GM19099 (cell line): ENCODE data around the gene PAQR7.

Source experiments
- POLR2A ChIP-seq: IDR thresholded peaks from 3 replicates; pipeline ENCODE4 v1.6.1; 2011; ENCODE audit warnings: low read depth; ENCODE audit not compliant: insufficient read length; ENCODE audit errors: extremely low read depth

PAQR7 gene

DNA sequence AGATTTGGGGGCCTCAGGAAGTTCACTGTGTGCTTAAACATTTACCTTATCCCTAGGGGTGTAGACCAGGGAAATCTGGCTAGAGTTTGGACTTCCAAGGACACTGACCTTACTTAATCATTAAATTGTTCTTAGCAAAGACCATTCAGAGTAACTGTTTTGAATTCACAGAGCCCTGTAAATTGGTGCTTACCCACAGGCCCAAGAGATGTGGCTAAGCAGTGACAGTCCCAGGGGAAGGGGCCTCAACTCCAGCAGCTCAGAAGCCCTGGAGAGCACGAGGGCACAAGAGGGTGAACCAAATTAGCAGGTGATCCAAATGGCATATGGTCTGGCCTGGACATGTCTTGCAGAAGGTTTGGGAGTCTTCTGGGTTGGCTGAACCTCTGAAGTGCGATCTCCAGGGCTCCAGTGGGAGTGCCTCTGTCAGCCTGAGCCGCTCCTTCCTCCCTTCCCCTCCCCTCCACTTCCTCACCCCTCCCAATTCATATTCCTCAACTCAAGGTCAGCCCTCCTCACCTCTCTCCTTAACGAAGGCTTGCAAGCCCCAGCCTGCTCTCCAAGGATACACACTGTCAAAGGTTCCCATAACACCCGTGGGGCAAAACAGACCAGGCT, 4.3 kb downstream of the PAQR7 start:
- no peak for TF ChIP-seq POLR2A

GRCh38 chr1:25870614-25871013, 4.9 kb downstream of the PAQR7 start:
- TF ChIP-seq POLR2A, result no peak

DNA sequence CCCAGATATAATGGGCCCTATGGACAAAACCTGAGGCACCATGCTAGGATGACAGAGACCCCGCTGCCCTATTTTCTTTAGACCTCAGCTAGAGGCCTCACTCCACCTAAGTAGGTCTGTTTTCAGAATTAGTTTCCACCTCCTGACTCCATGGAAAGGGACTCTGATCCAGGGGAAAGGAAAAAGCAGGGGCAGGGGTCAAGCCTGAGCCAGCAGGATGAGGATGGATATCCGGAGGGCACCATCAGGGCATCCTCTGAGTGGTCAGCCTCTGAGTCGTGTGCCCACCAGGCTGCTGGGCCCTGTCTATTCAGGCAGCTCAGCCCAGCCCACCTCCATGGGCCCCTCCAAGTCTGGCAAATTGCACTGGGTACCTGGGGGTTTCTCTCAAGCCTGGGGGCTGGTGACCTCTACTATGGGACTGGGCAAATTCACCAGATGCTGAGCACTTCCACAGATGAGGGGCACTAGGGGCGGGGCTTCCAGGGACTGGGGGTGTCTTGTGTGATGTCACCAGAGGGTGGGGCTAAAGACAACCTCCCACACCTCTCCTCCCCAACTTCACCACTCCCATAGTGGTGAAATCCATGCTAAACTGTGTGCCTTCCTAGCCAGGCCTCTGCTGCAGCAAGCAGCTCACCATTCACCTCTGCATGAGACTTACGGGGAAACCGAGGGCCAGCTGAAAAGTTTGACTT, 5.5 kb downstream of the PAQR7 start:
- no peak for TF ChIP-seq POLR2A

GRCh38 chr1:25867210-25867991, 8.1 kb downstream of the PAQR7 start:
- TF ChIP-seq POLR2A, result no peak

DNA sequence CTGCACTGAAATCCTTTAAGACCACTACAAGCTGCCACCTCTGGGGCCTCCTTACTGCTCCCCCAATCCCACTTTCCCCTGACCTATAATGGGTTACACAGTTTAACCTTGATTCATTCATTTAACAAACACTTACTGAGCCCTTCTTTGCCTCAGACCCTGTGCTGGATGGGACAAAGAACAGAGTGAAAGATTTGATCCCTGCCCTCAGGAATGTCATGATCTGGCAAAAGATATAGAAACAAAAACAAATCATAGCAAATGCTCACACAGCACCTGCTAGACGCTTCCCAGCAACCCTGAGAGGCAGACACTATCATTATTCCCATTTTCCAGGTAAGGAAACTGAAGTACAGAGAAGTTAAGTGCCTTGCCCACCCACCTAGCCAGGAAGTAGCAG, 9.2 kb downstream of the PAQR7 start:
- TF ChIP-seq POLR2A, result no peak

GRCh38 chr1:25864434-25864833, 11.1 kb downstream of the PAQR7 start:
- no peak for TF ChIP-seq POLR2A

DNA sequence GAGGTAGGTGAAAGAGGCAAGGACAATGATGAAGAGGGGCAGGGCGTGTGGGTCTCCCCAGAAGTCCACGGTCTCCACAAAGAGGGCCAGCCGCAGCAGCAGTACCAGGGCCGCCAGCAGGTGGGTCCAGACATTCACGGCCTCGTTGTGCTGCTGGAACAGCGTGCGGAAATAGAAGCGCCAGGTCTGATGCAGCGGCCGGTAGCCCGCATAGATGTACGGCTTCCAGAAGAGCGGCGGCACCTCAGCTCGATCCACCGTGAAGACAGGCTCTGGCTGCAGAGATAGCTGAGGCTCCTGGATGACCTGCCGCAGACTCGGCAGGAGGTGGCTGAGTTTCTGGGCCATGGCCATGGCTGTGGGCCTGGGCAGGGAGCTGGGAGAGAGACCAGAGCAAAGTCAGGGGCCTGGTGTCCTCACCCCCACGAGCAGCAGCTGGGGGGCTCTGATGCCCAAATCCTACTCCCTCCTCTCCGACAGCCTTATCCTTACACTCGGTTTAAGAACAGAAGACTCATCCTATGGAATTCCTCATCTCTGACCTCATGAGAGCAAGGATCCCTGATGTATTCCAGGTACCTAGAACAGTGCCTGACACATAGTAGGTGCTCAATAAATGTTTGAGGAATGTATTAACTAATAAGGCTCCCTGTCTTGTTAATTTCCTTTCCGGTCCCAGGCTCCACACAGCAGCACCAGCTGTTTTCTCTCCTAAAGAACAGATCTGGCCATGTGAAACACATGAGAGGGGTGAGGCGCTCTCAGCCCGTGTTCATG, 11.8 kb downstream of the PAQR7 start:
- no peak for TF ChIP-seq POLR2A

GRCh38 chr1:25862785-25863485, 12.6 kb downstream of the PAQR7 start:
- TF ChIP-seq POLR2A, result no peak

GRCh38 chr1:25861316-25862286, 13.9 kb downstream of the PAQR7 start:
- no peak for TF ChIP-seq POLR2A

DNA sequence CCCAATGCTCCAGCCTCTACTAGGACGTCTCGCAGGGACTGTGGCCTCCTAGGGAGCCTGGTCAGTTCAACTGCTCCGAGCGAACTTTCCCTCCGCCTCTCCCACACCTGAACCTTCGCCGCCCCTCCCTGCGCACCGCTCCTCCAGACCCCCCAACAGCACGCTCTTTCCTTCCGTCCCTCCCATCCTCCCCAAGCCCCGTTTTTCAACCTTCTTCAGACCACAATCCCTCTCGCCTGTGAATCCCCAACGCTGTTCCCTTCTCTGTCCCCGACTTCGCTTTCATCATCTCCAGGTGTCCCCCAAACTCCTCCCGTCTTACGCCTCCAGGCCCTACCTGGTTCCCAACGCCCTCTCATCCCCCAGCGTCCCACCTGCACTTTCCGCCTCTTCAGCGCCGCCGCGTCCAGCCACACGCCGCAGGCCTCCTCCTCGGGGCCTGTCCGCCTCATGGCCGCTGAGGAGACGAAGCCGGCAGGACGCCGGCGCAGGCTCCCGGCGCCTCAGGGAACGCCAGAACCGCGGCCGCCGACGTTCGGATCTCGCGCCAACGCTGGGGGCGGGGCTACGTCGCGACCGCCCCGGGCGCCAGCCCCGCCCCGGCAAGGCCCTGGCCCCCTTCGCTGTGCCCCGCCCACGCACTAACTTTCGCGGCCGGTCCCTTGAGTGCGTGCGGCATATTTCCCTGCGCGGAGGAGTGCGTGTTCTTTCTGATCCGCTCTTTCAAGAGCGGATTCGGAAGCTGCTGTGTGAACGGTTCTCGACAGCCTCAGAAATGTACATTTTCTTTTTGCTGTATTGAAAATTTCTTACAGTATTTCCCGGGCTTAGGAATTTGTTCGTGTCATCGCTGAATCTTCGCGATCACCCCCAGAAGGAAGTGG, 16.4 kb downstream of the PAQR7 start, which contains the start of gene AUNIP:
Gene AUNIP (minus strand): TSS at position 552 of the 884 bp plus-strand sequence. CDS start 100 bp downstream, at position 452.
- peak; percentile 92 for TF ChIP-seq POLR2A

DNA sequence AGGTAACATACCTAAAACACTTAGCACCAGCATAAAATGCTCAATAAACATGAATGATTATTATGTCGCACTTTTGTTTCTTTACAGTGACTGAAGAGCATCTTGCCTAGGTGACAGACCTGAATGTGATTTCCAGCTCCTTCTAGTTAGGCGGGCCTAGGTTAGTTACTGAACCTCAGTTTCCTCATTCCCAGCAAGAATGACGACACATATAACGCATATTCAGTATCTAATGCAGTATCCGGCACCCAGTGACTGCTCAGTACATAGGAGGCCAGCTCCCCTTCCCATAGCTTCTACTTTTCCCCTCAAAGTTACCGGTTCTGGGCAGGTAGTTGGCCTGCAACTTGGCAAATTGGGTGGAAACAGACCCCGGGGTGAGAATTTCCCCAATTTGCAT, 17.0 kb downstream of the PAQR7 start:
- TF ChIP-seq POLR2A, result no peak

GRCh38 chr1:25856856-25857255, 18.7 kb downstream of the PAQR7 start:
- TF ChIP-seq POLR2A, result no peak
